Erythroblast (primary cell): ENCODE data around the gene CHD1.

ENCODE experiments used
- GATA1 ChIP-seq: IDR thresholded peaks from 2 replicates; pipeline ENCODE4 v1.6.1; 2011; ENCODE audit warnings: low read depth, mild to moderate bottlenecking, control low read depth, low read length, moderate library complexity
- POLR2A ChIP-seq: IDR thresholded peaks from 2 replicates; pipeline ENCODE4 v1.6.1; 2011; ENCODE audit warnings: mild to moderate bottlenecking, low read length

- TF ChIP-seq POLR2A: no peak
- TF ChIP-seq GATA1: no peak
Observed at GRCh38 chr5:98965226-98965625, 36.4 kb upstream of the CHD1 start.
